Inflammatory macrophage treated with lipopolysaccharide for 4 hours (primary cell): ENCODE data around the gene PNPLA1.
"Not testable (repeated sequence)": the region's sequence is repeated elsewhere in the genome, so short reads cannot be mapped to it uniquely, and the experiment has no call there.

Source experiments
- DNase-seq: peaks from one replicate; pipeline ENCODE4 v3.0.0-alpha.2; 2020

PNPLA1 gene

GRCh38 chr6:36319436-36319762 is 49.5 kb downstream of the PNPLA1 start:
- DNase-seq, result no peak

GRCh38 chr6:36319821-36320220 is 50.0 kb downstream of the PNPLA1 start:
- no peak for DNase-seq

GRCh38 chr6:36320475-36320874 is 50.6 kb downstream of the PNPLA1 start:
- DNase-seq, result no peak

- DNase-seq, result no peak
Measured at GRCh38 chr6:36322591-36322990, 52.7 kb downstream of the PNPLA1 start.

GRCh38 chr6:36323062-36323461 is 53.2 kb downstream of the PNPLA1 start:
- DNase-seq, result peak; percentile 29

- no peak for DNase-seq
Measured at GRCh38 chr6:36324191-36324590, 54.3 kb downstream of the PNPLA1 start.

- DNase-seq, result no peak
Measured at GRCh38 chr6:36324715-36325114, 54.9 kb downstream of the PNPLA1 start.

GRCh38 chr6:36326356-36326995 is 56.6 kb downstream of the PNPLA1 start:
- no peak for DNase-seq

- peak; percentile 20 for DNase-seq
Measured at GRCh38 chr6:36327226-36327918, 57.5 kb downstream of the PNPLA1 start.

GRCh38 chr6:36327919-36328236 is 58.0 kb downstream of the PNPLA1 start:
- DNase-seq, result no peak

GRCh38 chr6:36328600-36328999 is 58.7 kb downstream of the PNPLA1 start:
- no peak for DNase-seq

GRCh38 chr6:36329798-36330291 is 60.0 kb downstream of the PNPLA1 start:
- DNase-seq, result no peak

- DNase-seq, result no peak
Measured at GRCh38 chr6:36330366-36330765, 60.5 kb downstream of the PNPLA1 start.

- DNase-seq, result no peak
Measured at GRCh38 chr6:36331381-36331780, 61.5 kb downstream of the PNPLA1 start.

GRCh38 chr6:36333171-36333895 is 63.5 kb downstream of the PNPLA1 start:
- DNase-seq, result no peak

GRCh38 chr6:36333931-36334725 is 64.3 kb downstream of the PNPLA1 start:
- DNase-seq, result no peak

GRCh38 chr6:36334832-36335459 is 65.1 kb downstream of the PNPLA1 start:
- no peak for DNase-seq

GRCh38 chr6:36335465-36336207 is 65.8 kb downstream of the PNPLA1 start:
- DNase-seq, result no peak

- no peak for DNase-seq
Measured at GRCh38 chr6:36336208-36336710, 66.4 kb downstream of the PNPLA1 start.

GRCh38 chr6:36336779-36337241 is 67.0 kb downstream of the PNPLA1 start, which contains the start of gene BNIP5:
Gene BNIP5, minus strand, starts transcription at chr6:36336888. Its CDS starts 6,198 bp downstream, at chr6:36330690.
- DNase-seq, result no peak

GRCh38 chr6:36337814-36338213 is 68.0 kb downstream of the PNPLA1 start:
- DNase-seq, result no peak

- not testable (repeated sequence) for DNase-seq
Measured at GRCh38 chr6:36338223-36338622, 68.4 kb downstream of the PNPLA1 start.
